Coronary artery (tissue), 2 donors: ENCODE data around the gene CRB1.

Experiments
- DNase-seq: peaks from one replicate; pipeline ENCODE4 v3.0.0-alpha.2; 2017; ENCODE audit warnings: low spot score
- H3K27ac ChIP-seq, 2 donors: fragments of 200-600 bp; sonication (generic); one replicate each; pipeline ENCODE4 v1.5.1; 2016 to 2019
- H3K4me3 ChIP-seq: fragments of 200-600 bp; sonication (generic); 2 replicates; pipeline ENCODE4 v1.5.1; 2016; ENCODE audit warnings: mild to moderate bottlenecking, moderate library complexity
- CTCF ChIP-seq: fragments of 200-600 bp; sonication (generic); IDR thresholded peaks from one replicate; pipeline ENCODE4 v1.5.1; 2019; ENCODE audit warnings: antibody characterized with exemption

CRB1 gene

GRCh38 chr1:197287863-197288262 lies 19.8 kb downstream of the CRB1 start:
- Histone ChIP-seq H3K4me3 (no peak overlapping the region), H3K27ac (no peak overlapping the region)
- TF ChIP-seq CTCF, result no peak
- no peak for DNase-seq

DNA sequence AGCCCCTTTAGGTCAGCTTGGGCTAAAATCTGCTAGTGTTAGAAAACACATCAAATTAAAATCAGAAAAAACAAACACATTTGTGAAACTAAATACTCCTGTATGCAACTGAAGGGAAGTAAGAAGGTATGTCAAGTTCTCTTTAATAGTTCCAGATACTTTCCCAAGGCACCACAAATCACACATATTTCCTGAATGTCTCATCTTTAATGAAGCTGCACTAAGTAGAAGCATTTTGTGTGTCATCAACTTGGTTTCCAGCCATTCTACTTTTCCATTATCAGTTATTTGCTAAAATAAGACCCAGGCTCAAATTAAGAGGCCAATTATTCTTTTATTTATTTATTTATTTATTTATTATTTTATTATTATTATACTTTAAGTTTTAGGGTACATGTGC lies 34.7 kb downstream of the CRB1 start:
- no peak for TF ChIP-seq CTCF
- H3K27ac ChIP-seq, result no peak overlapping the region
- H3K4me3 ChIP-seq, result no peak overlapping the region
- no peak for DNase-seq

GRCh38 chr1:197303463-197303862 lies 35.4 kb downstream of the CRB1 start:
- DNase-seq, result no peak
- no peak for TF ChIP-seq CTCF
- no peak overlapping the region for H3K27ac ChIP-seq
- H3K4me3 ChIP-seq, result no peak overlapping the region

- Histone ChIP-seq H3K4me3 (no peak overlapping the region), H3K27ac (no peak overlapping the region)
- DNase-seq, result no peak
- no peak for TF ChIP-seq CTCF
Measured at GRCh38 chr1:197304638-197305200, 36.7 kb downstream of the CRB1 start.

GRCh38 chr1:197305925-197306324 lies 37.9 kb downstream of the CRB1 start:
- no peak for TF ChIP-seq CTCF
- Histone ChIP-seq H3K4me3 (no peak overlapping the region), H3K27ac (no peak overlapping the region)
- DNase-seq, result no peak

DNA sequence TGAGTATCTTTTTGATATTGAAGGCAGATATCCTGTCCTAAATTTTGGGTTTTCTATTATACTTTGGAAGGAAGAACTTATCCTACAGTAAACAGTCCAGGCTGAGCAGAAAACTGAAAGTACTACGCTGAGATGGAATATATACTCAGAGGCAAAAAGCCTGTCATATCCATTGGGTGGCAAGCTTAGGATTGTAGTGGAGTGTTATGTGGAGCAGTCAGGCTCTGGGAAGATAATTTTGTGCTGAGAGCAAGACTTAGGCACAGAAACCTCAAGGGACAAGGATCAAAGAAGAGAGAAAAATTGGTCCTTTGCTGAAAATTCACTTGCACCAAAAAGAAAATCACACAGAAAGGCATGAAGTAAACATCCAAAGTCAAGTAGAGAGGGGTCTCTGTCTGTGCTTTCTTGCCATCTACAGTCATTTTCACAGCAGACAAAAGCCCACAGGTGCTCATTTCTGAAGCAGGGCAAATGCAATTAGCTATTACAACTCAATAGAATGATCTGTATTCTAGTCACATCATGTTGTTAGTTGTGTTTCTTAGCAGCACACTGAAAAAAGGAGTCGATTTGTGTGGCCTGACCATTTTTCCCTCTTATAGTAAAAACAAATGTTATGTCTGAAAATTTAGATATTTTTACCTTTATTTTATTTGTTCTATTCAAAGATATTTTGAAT lies 38.5 kb downstream of the CRB1 start:
- Histone ChIP-seq H3K4me3 (no peak overlapping the region), H3K27ac (no peak overlapping the region)
- no peak for TF ChIP-seq CTCF
- no peak for DNase-seq

DNA sequence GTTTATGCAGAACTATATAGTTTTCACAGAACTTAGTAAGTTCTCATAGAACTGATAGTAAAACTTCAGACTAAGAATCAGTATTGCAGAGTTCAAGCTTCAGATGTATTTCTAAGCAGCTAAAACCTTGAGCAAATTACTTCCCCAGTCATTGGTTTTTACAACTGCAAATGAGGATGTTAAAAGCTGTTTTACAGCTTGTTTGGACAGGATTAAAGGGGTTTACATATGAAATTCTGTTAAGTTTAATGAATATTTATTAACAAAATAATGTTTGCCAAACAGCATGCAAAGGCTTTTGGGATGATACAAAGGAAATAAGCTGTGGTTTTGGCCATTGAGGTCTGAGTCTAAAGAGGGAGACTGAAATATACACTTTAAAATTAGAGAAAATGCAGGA lies 39.1 kb downstream of the CRB1 start:
- no peak for TF ChIP-seq CTCF
- no peak overlapping the region for H3K27ac ChIP-seq
- no peak for DNase-seq
- no peak overlapping the region for H3K4me3 ChIP-seq
